COLO829 (cell line): ENCODE data around the gene CAMKK1.

Experiments used
- DNase-seq: peaks from one replicate; pipeline ENCODE4 v3.0.0; 2012; ENCODE audit warnings: low spot score

The CAMKK1 gene

GRCh38 chr17:3917391-3917931, 24.6 kb upstream of the CAMKK1 start:
- no peak for DNase-seq

- DNase-seq, result no peak
Observed at GRCh38 chr17:3916825-3917224, 24.0 kb upstream of the CAMKK1 start.

- DNase-seq, result no peak
Observed at GRCh38 chr17:3915995-3916696, 23.3 kb upstream of the CAMKK1 start, which contains the start of gene P2RX1. TSS of gene P2RX1 (minus strand) at chr17:3916465. CDS start at chr17:3916225, 240 bp downstream.

GRCh38 chr17:3915581-3915994, 22.7 kb upstream of the CAMKK1 start:
- DNase-seq, result no peak

GRCh38 chr17:3914312-3914670, 21.4 kb upstream of the CAMKK1 start:
- no peak for DNase-seq

- peak; percentile 57 for DNase-seq
Observed at GRCh38 chr17:3913531-3914311, 20.9 kb upstream of the CAMKK1 start.

GRCh38 chr17:3912827-3913226, 20.0 kb upstream of the CAMKK1 start:
- no peak for DNase-seq

- no peak for DNase-seq
Observed at GRCh38 chr17:3911271-3912053, 18.6 kb upstream of the CAMKK1 start.

- DNase-seq, result no peak
Observed at GRCh38 chr17:3910420-3911270, 17.8 kb upstream of the CAMKK1 start.

GRCh38 chr17:3909257-3909656, 16.4 kb upstream of the CAMKK1 start:
- DNase-seq, result no peak

GRCh38 chr17:3907483-3908216, 14.8 kb upstream of the CAMKK1 start:
- DNase-seq, result no peak

- no peak for DNase-seq
Observed at GRCh38 chr17:3906881-3907280, 14.0 kb upstream of the CAMKK1 start.

GRCh38 chr17:3905017-3905520, 12.2 kb upstream of the CAMKK1 start:
- no peak for DNase-seq

GRCh38 chr17:3904501-3904900, 11.6 kb upstream of the CAMKK1 start:
- DNase-seq, result no peak

- no peak for DNase-seq
Observed at GRCh38 chr17:3903881-3904290, 11.0 kb upstream of the CAMKK1 start.

GRCh38 chr17:3903051-3903825, 10.4 kb upstream of the CAMKK1 start:
- no peak for DNase-seq

GRCh38 chr17:3900646-3901045, 7.8 kb upstream of the CAMKK1 start:
- DNase-seq, result no peak

- no peak for DNase-seq
Observed at GRCh38 chr17:3897731-3898130, 4.9 kb upstream of the CAMKK1 start.

GRCh38 chr17:3896968-3897235, 4.0 kb upstream of the CAMKK1 start:
- no peak for DNase-seq
